ENCODE data around the gene ARF6.

DNA sequence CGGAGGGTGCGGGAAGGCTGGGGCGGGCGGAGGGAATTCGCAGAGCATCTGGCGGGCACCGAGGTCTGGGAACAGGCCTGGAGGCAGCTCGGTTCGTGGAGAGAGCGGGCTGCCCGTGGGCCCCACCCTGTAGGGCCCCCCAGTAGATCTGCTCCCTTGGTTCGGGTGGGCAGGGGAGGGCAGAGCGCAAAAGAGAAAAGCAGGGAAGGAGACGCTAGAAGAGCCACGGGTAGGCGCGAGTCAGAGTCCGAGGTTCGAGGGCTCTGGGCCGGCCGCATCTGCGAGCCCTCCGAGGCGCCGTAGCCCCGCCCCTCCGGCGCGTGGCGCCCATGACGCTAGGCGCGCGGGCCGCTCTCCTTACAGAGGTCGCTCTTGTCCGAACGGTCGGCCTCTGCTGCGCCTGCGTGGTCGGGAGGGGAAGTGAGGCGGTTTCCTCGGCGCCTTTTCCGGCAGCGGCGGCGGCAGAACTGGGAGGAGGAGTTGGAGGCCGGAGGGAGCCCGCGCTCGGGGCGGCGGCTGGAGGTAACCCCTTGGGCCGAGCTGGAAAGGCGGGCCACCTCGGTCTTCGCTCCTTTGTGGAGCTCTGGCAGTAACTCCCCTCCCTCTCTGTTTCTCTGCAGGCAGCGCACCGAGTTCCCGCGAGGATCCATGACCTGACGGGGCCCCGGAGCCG lies at the start of gene ARF6:
- TF ChIP-seq POLR2AphosphoS5 (IDR thresholded peaks at IDR 0.05; ENCODE audit: low read depth, low read length) (peak; percentile 90), TCF7L2 (IDR thresholded peaks at IDR 0.05; ENCODE audit: low read depth, low read length) (no peak; the same call in 1 of the 2 replicates), SIN3A (IDR thresholded peaks at IDR 0.05; ENCODE audit: borderline replicate concordance, insufficient read depth, low read depth, low read length) (no peak)
- TF ChIP-seq, protein P1, sequence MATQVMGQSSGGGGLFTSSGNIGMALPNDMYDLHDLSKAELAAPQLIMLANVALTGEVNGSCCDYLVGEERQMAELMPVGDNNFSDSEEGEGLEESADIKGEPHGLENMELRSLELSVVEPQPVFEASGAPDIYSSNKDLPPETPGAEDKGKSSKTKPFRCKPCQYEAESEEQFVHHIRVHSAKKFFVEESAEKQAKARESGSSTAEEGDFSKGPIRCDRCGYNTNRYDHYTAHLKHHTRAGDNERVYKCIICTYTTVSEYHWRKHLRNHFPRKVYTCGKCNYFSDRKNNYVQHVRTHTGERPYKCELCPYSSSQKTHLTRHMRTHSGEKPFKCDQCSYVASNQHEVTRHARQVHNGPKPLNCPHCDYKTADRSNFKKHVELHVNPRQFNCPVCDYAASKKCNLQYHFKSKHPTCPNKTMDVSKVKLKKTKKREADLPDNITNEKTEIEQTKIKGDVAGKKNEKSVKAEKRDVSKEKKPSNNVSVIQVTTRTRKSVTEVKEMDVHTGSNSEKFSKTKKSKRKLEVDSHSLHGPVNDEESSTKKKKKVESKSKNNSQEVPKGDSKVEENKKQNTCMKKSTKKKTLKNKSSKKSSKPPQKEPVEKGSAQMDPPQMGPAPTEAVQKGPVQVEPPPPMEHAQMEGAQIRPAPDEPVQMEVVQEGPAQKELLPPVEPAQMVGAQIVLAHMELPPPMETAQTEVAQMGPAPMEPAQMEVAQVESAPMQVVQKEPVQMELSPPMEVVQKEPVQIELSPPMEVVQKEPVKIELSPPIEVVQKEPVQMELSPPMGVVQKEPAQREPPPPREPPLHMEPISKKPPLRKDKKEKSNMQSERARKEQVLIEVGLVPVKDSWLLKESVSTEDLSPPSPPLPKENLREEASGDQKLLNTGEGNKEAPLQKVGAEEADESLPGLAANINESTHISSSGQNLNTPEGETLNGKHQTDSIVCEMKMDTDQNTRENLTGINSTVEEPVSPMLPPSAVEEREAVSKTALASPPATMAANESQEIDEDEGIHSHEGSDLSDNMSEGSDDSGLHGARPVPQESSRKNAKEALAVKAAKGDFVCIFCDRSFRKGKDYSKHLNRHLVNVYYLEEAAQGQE (IDR thresholded peaks at IDR 0.05; ENCODE audit: insufficient read depth in 1 of 2, low read depth in 2 of 2, low read length in 1 of 2) = 0 out of 4 replicates have a peak, but pooled peaks of 1 of the 2 experiments have one; percentile 56
- TF ChIP-seq, protein P2, sequence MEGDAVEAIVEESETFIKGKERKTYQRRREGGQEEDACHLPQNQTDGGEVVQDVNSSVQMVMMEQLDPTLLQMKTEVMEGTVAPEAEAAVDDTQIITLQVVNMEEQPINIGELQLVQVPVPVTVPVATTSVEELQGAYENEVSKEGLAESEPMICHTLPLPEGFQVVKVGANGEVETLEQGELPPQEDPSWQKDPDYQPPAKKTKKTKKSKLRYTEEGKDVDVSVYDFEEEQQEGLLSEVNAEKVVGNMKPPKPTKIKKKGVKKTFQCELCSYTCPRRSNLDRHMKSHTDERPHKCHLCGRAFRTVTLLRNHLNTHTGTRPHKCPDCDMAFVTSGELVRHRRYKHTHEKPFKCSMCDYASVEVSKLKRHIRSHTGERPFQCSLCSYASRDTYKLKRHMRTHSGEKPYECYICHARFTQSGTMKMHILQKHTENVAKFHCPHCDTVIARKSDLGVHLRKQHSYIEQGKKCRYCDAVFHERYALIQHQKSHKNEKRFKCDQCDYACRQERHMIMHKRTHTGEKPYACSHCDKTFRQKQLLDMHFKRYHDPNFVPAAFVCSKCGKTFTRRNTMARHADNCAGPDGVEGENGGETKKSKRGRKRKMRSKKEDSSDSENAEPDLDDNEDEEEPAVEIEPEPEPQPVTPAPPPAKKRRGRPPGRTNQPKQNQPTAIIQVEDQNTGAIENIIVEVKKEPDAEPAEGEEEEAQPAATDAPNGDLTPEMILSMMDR (IDR thresholded peaks at IDR 0.05) = no peak; the same call in 1 of the 2 replicates

Data from Panc1 (cell line).